Dermis microvascular lymphatic vessel endothelial cell (primary cell): ENCODE data around the gene SLC36A1. TPM values are rescaled to one million over a fixed set of nuclear protein-coding genes. Genes with fewer than 3 reads are reported as not detected.

ENCODE experiments used
- DNase-seq, 2 donors: peaks; one replicate each; pipeline versions ENCODE4 v3.0.0 to v3.0.0-alpha.2; 2010; ENCODE audit warnings: low read depth in 2 of 2
- total RNA-seq: library from RNA; depleted of rRNA; stranded (reverse); fragments of >200 nt; gene quantifications from 2 replicates; pipeline ENCODE4 v1.2.1, GENCODE V29; 2014

SLC36A1 gene
- total RNA-seq, 1 donor from 2014 or later: 1.9 TPM

- peak in 1 of 2 donors; percentile 29 for DNase-seq
Measured at GRCh38 chr5:151451626-151452520, 4.5 kb downstream of the SLC36A1 start.

DNA sequence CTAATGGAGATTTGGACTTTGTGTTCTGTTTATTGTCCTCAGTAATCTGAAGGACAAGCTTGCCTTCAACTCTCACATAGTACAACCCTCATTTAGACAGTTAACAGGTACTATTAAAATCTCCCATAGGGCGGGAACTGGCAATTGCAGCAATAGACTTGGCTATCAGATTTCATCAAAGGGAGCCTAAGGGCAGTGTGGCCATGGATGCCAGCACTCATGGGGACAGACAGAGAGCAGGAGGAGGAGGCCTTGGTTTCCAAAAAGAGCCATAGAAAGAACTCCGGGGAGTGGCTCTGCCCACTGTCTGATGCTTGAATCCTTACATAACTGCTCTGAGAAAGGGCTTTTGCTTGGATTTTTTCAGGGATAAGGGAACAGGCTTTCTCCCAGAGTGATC is 6.8 kb downstream of the SLC36A1 start:
- no peak for DNase-seq

- no peak for DNase-seq
Measured at GRCh38 chr5:151454889-151455288, 7.5 kb downstream of the SLC36A1 start.

DNA sequence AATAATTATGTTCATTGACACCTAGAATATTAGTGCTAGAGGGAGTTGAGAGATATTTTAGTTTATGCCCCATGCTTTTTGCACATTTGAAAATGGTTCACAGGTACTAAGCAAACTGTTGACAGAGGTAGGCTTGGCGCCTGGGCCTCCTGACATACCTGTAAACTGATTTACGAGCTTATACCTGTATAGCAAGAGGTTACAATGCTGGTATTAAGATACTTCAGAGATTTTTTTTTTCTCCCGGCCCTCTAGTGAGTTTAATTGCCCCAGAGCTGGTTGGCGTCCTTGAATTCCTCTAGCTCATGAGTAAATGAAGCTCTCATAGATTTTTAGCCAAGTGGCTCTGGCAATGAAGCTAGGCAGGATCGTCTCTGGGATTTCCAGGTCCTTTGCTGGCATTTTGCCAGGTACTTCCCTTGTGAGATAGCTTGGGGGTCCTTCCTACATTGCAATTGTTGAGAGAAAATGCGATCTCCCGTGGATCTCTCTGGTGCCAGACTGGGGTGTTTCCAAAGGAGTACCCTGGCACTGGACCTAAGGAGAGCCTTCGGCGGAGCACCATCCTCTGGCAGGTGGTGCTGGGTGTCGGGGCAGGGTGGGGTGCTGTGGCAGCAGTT is 9.0 kb downstream of the SLC36A1 start:
- DNase-seq: no peak

- no peak for DNase-seq
Measured at GRCh38 chr5:151458314-151458713, 10.9 kb downstream of the SLC36A1 start.

DNA sequence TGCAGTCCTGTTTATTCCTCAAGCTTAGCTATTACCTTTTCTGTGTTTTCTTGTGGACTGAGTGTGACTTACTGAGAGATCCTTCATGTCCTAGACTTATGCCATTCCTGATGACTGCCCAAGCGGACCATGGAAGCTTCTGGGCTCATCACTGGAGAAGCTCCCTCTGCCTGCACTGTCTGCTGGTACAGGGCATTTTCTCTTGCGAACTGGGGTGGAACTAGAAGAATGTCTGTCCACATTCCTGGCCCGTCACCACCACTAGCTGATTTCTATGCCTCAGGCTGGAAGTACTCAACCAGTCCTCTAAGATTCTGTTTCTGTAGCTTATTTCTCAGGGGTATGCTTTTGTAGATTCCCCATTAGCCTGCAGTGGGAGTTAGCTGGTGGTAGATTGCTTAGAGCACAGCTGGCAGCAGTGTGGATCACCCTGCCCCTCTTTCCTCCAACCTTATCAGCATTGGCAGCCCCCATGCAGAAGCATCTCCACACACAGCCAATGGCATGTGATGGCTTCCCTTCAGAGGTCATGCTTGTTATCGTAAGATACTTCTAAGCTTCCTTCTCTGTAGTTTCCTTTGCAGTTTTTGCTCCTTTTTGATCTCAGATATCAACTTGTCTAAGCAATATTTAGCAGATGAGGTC is 12.4 kb downstream of the SLC36A1 start:
- DNase-seq: no peak

GRCh38 chr5:151461312-151461711 is 13.9 kb downstream of the SLC36A1 start:
- no peak for DNase-seq

- no peak for DNase-seq
Measured at GRCh38 chr5:151463137-151464029, 16.0 kb downstream of the SLC36A1 start.

- no peak for DNase-seq
Measured at GRCh38 chr5:151464101-151464500, 16.7 kb downstream of the SLC36A1 start.

GRCh38 chr5:151465476-151465875 is 18.1 kb downstream of the SLC36A1 start:
- no peak for DNase-seq

DNA sequence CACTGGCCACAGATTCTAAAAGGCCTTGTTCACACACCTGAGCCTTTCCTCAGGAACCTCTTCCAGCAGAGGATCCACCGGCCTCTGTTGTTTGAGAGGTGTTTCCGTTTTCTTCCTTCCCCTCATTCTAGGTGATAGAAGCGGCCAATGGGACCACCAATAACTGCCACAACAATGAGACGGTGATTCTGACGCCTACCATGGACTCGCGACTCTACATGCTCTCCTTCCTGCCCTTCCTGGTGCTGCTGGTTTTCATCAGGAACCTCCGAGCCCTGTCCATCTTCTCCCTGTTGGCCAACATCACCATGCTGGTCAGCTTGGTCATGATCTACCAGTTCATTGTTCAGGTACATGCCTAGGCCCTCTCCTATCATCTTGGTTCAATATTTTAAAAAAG is 20.2 kb downstream of the SLC36A1 start:
- DNase-seq: no peak

DNA sequence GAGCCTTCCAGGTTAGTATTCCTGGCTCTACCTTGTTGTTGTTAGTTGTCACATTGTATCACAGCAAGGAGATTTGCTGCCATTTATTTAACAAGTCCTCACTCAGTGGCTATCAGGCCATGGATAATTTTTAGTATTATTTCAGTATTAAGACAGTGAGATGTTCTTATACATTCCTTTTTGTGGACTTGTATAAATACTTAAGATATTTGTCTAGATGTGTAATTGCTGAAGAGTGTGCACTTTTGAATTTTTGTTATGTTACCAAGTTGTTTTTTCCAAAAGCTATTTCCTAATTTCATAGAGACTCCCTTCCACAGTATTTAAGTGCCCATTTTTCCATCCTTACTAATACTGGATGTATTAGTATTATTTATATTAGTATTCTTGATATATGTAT is 22.0 kb downstream of the SLC36A1 start:
- no peak for DNase-seq

GRCh38 chr5:151469992-151470391 is 22.6 kb downstream of the SLC36A1 start:
- DNase-seq: no peak

GRCh38 chr5:151470439-151470838 is 23.0 kb downstream of the SLC36A1 start:
- DNase-seq: no peak

DNA sequence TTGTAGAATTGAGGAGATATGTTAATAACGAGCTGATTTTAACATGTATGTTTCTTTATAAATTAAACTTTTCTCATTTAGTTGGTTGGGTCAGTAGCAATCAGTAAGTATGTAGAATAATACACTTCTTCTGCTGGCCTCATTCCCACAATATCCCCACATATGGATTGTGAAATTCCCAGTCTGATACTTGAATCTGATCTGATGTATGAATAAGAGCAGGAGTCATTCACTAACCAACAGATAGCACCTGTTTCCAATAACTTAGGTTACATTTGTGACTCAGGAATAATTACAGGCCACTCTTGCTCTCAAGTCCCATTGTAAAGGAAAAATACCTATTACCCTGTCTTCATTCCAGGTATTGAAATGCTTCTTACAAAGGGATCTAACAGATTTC is 23.9 kb downstream of the SLC36A1 start:
- no peak for DNase-seq

DNA sequence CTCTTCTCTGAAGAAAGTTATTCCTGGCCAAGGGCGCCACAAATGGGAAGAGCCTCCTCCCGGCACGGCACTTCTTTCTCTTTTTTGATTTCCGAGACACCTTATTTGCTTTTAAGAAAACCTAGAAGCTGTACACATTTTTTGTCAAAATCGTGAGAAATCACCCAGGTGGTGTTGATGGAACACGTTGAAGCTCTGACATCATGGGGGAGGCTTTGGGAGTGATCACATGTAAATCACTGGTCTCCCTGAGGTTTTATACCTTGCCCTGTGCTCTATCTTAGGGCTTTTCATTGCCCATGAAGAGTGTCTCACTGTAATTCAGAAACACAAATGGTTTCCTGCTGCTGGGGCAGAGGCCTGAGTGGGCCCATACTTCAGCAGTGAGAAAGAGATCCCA is 27.4 kb downstream of the SLC36A1 start:
- no peak for DNase-seq

GRCh38 chr5:151475388-151475787 is 28.0 kb downstream of the SLC36A1 start:
- no peak for DNase-seq

GRCh38 chr5:151476016-151476415 is 28.6 kb downstream of the SLC36A1 start:
- no peak for DNase-seq

DNA sequence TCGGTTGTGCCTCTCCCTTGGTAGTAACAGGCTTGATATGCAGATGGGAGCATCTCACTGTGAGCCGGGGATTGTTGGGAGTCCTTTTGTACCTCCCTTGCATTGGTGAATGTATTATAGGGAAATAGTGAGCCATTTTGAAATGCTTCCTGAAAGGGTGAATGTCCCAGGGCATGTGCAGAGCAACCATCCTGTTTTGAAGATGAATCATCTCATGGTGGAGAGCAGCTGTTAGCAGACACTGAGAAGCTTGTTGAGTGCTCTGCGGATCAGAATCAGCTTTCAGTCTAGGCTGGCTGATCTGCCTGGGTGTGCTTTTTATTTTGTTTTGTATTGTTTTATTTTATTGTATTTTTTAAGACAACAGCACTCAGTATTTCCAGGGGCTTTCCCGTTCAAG is 29.7 kb downstream of the SLC36A1 start:
- DNase-seq: peak; percentile 26 to 67

GRCh38 chr5:151480384-151481293 is 33.2 kb downstream of the SLC36A1 start:
- DNase-seq: no peak
